GM23338 (cell line): ENCODE measurements around the gene TMEM30B. TPM values are rescaled to one million over a fixed set of nuclear protein-coding genes. Genes with fewer than 3 reads are reported as not detected.

Experiments used
- ATAC-seq: fragments of 200-7000 bp; cut with Tn5 transposase; 3 replicates; pipeline ENCODE4 v1.9.1; 2020
- DNase-seq: peaks from one replicate; pipeline ENCODE4 v3.0.0-alpha.2; 2015; ENCODE audit warnings: low spot score
- H2AFZ ChIP-seq: fragments of 200-600 bp; sonication (generic); 2 replicates; pipeline ENCODE4 v1.8.0; 2016; ENCODE audit warnings: antibody characterized with exemption, mild to moderate bottlenecking, moderate library complexity
- H3F3A ChIP-seq: fragments of 200-600 bp; sonication (generic); replicated peaks from 2 replicates; pipeline ENCODE4 v1.8.0; 2017; ENCODE audit warnings: antibody characterized with exemption, mixed run types, low read depth
- H3K27ac ChIP-seq: fragments of 200-600 bp; sonication (generic); 2 replicates; pipeline ENCODE4 v1.6.1; 2016; ENCODE audit warnings: low read depth
- H3K27me3 ChIP-seq: fragments of 200-600 bp; sonication (generic); 2 replicates; pipeline ENCODE4 v1.8.0; 2016; ENCODE audit warnings: mild to moderate bottlenecking, mixed run types, moderate library complexity; ENCODE audit not compliant: insufficient read depth
- H3K36me3 ChIP-seq: fragments of 200-600 bp; sonication (generic); 2 replicates; pipeline ENCODE4 v1.8.0; 2016; ENCODE audit warnings: mild to moderate bottlenecking; ENCODE audit not compliant: insufficient read depth
- H3K4me1 ChIP-seq: fragments of 200-600 bp; sonication (generic); 2 replicates; pipeline ENCODE4 v1.8.0; 2016; ENCODE audit warnings: mild to moderate bottlenecking, moderate library complexity; ENCODE audit not compliant: insufficient read depth
- H3K4me2 ChIP-seq: fragments of 200-600 bp; sonication (generic); 2 replicates; pipeline ENCODE4 v1.7.1; 2017; ENCODE audit warnings: mixed run types
- H3K4me3 ChIP-seq: fragments of 200-600 bp; sonication (generic); 2 replicates; pipeline ENCODE4 v1.6.1; 2016; ENCODE audit warnings: mixed run types
- H3K79me2 ChIP-seq: fragments of 200-600 bp; sonication (generic); replicated peaks from 2 replicates; pipeline ENCODE4 v1.8.0; 2017; ENCODE audit warnings: mild to moderate bottlenecking; ENCODE audit not compliant: insufficient read depth
- H3K9me2 ChIP-seq: fragments of 200-600 bp; sonication (generic); 2 replicates; pipeline ENCODE4 v1.8.0; 2017; ENCODE audit not compliant: insufficient read depth
- H4K20me1 ChIP-seq: fragments of 200-600 bp; sonication (generic); replicated peaks from 2 replicates; pipeline ENCODE4 v1.8.0; 2017; ENCODE audit warnings: mild to moderate bottlenecking; ENCODE audit not compliant: insufficient read depth
- H3K27ac Mint-ChIP-seq: 2 replicates; pipeline ENCODE4 v1.8.0; 2020; ENCODE audit warnings: inconsistent platforms, mild to moderate bottlenecking, moderate library complexity, mixed read lengths
- H3K27me3 Mint-ChIP-seq: 3 replicates; pipeline ENCODE4 v1.8.0; 2022; ENCODE audit warnings: low read depth, mild to moderate bottlenecking, moderate library complexity, mixed read lengths, inconsistent platforms; ENCODE audit not compliant: insufficient read depth, poor library complexity
- H3K36me3 Mint-ChIP-seq: 3 replicates; pipeline ENCODE4 v1.8.0; 2021; ENCODE audit warnings: low read depth, mild to moderate bottlenecking, inconsistent platforms, moderate library complexity, mixed read lengths
- H3K4me1 Mint-ChIP-seq: 3 replicates; pipeline ENCODE4 v1.8.0; 2020; ENCODE audit warnings: mild to moderate bottlenecking, inconsistent platforms, mixed read lengths
- H3K4me3 Mint-ChIP-seq: 3 replicates; pipeline ENCODE4 v1.8.0; 2021; ENCODE audit warnings: moderate library complexity, mild to moderate bottlenecking, inconsistent platforms, mixed read lengths
- H3K9me3 Mint-ChIP-seq: 3 replicates; pipeline ENCODE4 v1.8.0; 2020; ENCODE audit warnings: moderate library complexity, mild to moderate bottlenecking, inconsistent platforms, mixed read lengths
- CREB1 ChIP-seq: fragments of 250-450 bp; sonication (Bioruptor Pico); IDR thresholded peaks from 2 replicates; pipeline ENCODE4 v1.5.0; 2020; ENCODE audit warnings: low read depth, mild to moderate bottlenecking, moderate library complexity
- ETS1 ChIP-seq: IDR thresholded peaks from 2 replicates; pipeline ENCODE4 v1.6.1; 2016; ENCODE audit warnings: antibody characterized with exemption
- NANOG ChIP-seq: IDR thresholded peaks from 2 replicates; pipeline ENCODE4 v1.6.1; 2016; ENCODE audit warnings: antibody characterized with exemption, borderline replicate concordance
- ZNF114 ChIP-seq: fragments of 250-450 bp; sonication (Bioruptor Pico); IDR thresholded peaks from 2 replicates; pipeline ENCODE4 v1.5.0; 2020; ENCODE audit warnings: mild to moderate bottlenecking, moderate library complexity
- ZNF331 ChIP-seq: fragments of 250-450 bp; sonication (Bioruptor Pico); IDR thresholded peaks from 2 replicates; pipeline ENCODE4 v1.5.0; 2020; ENCODE audit warnings: low read depth, mild to moderate bottlenecking, moderate library complexity
- polyA plus RNA-seq: library from polyadenylated mRNA; unstranded; fragments of >200 nt; fragmentation: Nextera tagmentation; extraction: Ambion mirVana; gene quantifications from 2 replicates; pipeline ENCODE4 v1.2.1, GENCODE V29; 2016
- total RNA-seq: library from RNA; depleted of rRNA; stranded (reverse); fragments of >200 nt; shearing (Covaris generic); gene quantifications from 2 replicates; pipeline ENCODE4 v1.2.3, GENCODE V29; 2014
- TF ChIP-seq, protein P1 (sequence below): fragments of 250-450 bp; sonication (Bioruptor Pico); IDR thresholded peaks from 2 replicates; pipeline ENCODE4 v1.5.0; 2020; ENCODE audit warnings: mild to moderate bottlenecking, moderate library complexity
- TF ChIP-seq, protein P2 (sequence below): IDR thresholded peaks from one replicate; pipeline ENCODE4 v1.6.1; 2018; ENCODE audit warnings: antibody characterized with exemption; ENCODE audit not compliant: unreplicated experiment
- TF ChIP-seq, protein P3 (sequence below), 2 experiments: fragments of 200-600 bp in 1 of 2; sonication (generic) in 1 of 2; conservative IDR thresholded peaks; 2 replicates each; pipeline versions ENCODE4 v1.5.1 to v1.6.1; 2016 to 2017; ENCODE audit warnings: antibody characterized with exemption in 2 of 2, low read depth in 2 of 2, mild to moderate bottlenecking in 2 of 2, moderate library complexity in 1 of 2

The TMEM30B gene
- total and polyA plus RNA-seq, 2 experiments from 2014 or later: 7.2 to 22.9 TPM

DNA sequence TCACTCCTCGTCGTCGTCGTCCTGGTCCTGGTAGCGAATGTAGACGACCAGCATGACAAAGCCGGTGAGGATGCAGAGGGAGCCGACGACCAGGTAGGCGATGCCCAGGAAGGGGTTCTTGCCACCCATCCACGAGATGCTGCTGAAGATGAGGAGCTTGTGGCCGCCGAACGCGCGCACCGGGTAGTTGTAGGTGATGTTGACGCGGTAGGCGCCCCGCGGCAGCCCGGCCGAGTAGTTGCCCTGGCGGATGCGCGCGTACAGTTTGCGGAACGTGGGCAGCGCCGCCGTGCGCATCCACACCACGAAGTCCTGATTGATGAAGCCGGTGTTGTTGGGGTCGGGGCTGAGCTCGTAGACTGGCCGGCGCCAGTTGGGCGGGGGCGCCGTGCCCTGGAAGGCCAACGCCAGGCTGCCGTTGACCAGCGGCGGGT lies 1.0 kb downstream of the TMEM30B start (continued):
- TF ChIP-seq, protein P1, sequence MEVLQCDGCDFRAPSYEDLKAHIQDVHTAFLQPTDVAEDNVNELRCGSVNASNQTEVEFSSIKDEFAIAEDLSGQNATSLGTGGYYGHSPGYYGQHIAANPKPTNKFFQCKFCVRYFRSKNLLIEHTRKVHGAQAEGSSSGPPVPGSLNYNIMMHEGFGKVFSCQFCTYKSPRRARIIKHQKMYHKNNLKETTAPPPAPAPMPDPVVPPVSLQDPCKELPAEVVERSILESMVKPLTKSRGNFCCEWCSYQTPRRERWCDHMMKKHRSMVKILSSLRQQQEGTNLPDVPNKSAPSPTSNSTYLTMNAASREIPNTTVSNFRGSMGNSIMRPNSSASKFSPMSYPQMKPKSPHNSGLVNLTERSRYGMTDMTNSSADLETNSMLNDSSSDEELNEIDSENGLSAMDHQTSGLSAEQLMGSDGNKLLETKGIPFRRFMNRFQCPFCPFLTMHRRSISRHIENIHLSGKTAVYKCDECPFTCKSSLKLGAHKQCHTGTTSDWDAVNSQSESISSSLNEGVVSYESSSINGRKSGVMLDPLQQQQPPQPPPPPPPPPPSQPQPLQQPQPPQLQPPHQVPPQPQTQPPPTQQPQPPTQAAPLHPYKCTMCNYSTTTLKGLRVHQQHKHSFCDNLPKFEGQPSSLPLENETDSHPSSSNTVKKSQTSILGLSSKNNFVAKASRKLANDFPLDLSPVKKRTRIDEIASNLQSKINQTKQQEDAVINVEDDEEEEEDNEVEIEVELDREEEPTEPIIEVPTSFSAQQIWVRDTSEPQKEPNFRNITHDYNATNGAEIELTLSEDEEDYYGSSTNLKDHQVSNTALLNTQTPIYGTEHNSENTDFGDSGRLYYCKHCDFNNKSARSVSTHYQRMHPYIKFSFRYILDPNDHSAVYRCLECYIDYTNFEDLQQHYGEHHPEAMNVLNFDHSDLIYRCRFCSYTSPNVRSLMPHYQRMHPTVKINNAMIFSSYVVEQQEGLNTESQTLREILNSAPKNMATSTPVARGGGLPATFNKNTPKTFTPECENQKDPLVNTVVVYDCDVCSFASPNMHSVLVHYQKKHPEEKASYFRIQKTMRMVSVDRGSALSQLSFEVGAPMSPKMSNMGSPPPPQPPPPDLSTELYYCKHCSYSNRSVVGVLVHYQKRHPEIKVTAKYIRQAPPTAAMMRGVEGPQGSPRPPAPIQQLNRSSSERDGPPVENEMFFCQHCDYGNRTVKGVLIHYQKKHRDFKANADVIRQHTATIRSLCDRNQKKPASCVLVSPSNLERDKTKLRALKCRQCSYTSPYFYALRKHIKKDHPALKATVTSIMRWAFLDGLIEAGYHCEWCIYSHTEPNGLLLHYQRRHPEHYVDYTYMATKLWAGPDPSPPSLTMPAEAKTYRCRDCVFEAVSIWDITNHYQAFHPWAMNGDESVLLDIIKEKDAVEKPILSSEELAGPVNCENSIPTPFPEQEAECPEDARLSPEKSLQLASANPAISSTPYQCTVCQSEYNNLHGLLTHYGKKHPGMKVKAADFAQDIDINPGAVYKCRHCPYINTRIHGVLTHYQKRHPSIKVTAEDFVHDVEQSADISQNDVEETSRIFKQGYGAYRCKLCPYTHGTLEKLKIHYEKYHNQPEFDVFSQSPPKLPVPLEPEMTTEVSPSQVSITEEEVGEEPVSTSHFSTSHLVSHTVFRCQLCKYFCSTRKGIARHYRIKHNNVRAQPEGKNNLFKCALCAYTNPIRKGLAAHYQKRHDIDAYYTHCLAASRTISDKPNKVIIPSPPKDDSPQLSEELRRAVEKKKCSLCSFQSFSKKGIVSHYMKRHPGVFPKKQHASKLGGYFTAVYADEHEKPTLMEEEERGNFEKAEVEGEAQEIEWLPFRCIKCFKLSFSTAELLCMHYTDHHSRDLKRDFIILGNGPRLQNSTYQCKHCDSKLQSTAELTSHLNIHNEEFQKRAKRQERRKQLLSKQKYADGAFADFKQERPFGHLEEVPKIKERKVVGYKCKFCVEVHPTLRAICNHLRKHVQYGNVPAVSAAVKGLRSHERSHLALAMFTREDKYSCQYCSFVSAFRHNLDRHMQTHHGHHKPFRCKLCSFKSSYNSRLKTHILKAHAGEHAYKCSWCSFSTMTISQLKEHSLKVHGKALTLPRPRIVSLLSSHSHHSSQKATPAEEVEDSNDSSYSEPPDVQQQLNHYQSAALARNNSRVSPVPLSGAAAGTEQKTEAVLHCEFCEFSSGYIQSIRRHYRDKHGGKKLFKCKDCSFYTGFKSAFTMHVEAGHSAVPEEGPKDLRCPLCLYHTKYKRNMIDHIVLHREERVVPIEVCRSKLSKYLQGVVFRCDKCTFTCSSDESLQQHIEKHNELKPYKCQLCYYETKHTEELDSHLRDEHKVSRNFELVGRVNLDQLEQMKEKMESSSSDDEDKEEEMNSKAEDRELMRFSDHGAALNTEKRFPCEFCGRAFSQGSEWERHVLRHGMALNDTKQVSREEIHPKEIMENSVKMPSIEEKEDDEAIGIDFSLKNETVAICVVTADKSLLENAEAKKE (CRISPR knock-in tag): no peak

DNA sequence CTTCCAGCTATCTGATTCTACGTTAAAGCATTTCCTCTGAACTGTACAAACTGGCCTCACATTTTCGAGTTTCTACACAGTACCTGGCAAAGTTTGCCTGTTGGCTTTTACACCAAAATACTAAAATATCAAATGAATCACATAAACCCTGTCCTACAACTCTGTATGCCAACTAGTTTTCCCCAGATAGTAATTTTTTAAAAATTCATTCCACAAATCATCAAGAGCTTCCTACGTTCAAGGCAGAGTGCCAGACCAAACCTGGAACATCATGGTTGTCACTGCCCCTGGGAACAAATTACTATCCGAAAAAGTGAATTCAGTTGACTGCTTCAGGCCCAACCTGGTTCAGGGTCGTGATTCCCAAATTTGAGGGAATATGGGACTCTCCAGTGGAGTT lies 2.1 kb downstream of the TMEM30B start:
- H2AFZ ChIP-seq: no peak overlapping the region
- peaks cover 7% of the 10 kb centered on the region for H4K20me1 ChIP-seq
- no peak for DNase-seq
- H3K36me3 ChIP-seq: no peaks in the 10 kb centered on the region
- Mint-ChIP-seq H3K4me3 (peak overlapping the region; percentile 6; the same call in 1 of the 3 replicates), H3K9me3 (no peaks in the 10 kb centered on the region), H3K36me3 (no peaks in the 10 kb centered on the region), H3K27me3 (peaks cover 30% of the 10 kb centered on the region), H3K4me1 (peaks cover 11% of the 10 kb centered on the region), H3K27ac (no peak overlapping the region)
- peaks cover 13% of the 10 kb centered on the region for H3K4me1 ChIP-seq
- 0 out of 2 replicates have a peak overlapping the region, but pooled peaks have one; percentile 68 for H3K4me3 ChIP-seq
- peak overlapping the region; percentile 72; the same call in 1 of the 2 replicates for H3K4me2 ChIP-seq
- no peaks in the 10 kb centered on the region for H3K79me2 ChIP-seq
- H3K27me3 ChIP-seq: peaks cover 26% of the 10 kb centered on the region
- no peak for ATAC-seq
- H3K9me2 ChIP-seq: no peaks in the 10 kb centered on the region; the same call in 1 of the 2 replicates
- no peak overlapping the region for H3K27ac ChIP-seq
- H3F3A ChIP-seq: no peaks in the 10 kb centered on the region
- TF ChIP-seq ZNF114 (CRISPR knock-in tag) (no peak), CREB1 (CRISPR knock-in tag) (no peak), ZNF331 (CRISPR knock-in tag) (no peak), ETS1 (no peak), NANOG (no peak)
- TF ChIP-seq, protein P2, sequence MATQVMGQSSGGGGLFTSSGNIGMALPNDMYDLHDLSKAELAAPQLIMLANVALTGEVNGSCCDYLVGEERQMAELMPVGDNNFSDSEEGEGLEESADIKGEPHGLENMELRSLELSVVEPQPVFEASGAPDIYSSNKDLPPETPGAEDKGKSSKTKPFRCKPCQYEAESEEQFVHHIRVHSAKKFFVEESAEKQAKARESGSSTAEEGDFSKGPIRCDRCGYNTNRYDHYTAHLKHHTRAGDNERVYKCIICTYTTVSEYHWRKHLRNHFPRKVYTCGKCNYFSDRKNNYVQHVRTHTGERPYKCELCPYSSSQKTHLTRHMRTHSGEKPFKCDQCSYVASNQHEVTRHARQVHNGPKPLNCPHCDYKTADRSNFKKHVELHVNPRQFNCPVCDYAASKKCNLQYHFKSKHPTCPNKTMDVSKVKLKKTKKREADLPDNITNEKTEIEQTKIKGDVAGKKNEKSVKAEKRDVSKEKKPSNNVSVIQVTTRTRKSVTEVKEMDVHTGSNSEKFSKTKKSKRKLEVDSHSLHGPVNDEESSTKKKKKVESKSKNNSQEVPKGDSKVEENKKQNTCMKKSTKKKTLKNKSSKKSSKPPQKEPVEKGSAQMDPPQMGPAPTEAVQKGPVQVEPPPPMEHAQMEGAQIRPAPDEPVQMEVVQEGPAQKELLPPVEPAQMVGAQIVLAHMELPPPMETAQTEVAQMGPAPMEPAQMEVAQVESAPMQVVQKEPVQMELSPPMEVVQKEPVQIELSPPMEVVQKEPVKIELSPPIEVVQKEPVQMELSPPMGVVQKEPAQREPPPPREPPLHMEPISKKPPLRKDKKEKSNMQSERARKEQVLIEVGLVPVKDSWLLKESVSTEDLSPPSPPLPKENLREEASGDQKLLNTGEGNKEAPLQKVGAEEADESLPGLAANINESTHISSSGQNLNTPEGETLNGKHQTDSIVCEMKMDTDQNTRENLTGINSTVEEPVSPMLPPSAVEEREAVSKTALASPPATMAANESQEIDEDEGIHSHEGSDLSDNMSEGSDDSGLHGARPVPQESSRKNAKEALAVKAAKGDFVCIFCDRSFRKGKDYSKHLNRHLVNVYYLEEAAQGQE: no peak
- TF ChIP-seq, protein P3, sequence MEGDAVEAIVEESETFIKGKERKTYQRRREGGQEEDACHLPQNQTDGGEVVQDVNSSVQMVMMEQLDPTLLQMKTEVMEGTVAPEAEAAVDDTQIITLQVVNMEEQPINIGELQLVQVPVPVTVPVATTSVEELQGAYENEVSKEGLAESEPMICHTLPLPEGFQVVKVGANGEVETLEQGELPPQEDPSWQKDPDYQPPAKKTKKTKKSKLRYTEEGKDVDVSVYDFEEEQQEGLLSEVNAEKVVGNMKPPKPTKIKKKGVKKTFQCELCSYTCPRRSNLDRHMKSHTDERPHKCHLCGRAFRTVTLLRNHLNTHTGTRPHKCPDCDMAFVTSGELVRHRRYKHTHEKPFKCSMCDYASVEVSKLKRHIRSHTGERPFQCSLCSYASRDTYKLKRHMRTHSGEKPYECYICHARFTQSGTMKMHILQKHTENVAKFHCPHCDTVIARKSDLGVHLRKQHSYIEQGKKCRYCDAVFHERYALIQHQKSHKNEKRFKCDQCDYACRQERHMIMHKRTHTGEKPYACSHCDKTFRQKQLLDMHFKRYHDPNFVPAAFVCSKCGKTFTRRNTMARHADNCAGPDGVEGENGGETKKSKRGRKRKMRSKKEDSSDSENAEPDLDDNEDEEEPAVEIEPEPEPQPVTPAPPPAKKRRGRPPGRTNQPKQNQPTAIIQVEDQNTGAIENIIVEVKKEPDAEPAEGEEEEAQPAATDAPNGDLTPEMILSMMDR (conservative IDR thresholded peaks at IDR 0.05; ENCODE audit: low read depth in 2 of 2): no peak
